Smooth muscle cell (in vitro differentiated cells): ENCODE results near the gene CNTD1. TPM values are rescaled to one million over a fixed set of nuclear protein-coding genes. Genes with fewer than 3 reads are reported as not detected.

ENCODE experiments used
- DNase-seq: peaks from one replicate; lab custom pipeline; 2025; ENCODE audit not compliant: unreplicated experiment; lab: John Stamatoyannopoulos, UW
- H2AFZ ChIP-seq: fragments of 200-600 bp; sonication (generic); 2 replicates; pipeline ENCODE4 v1.6.0; 2016; ENCODE audit warnings: antibody characterized with exemption, low read depth, mild to moderate bottlenecking
- H3F3A ChIP-seq: fragments of 200-600 bp; sonication (generic); 2 replicates; pipeline ENCODE4 v1.6.0; 2017; ENCODE audit warnings: antibody characterized with exemption, low read depth
- H3K27ac ChIP-seq: fragments of 200-600 bp; sonication (generic); 2 replicates; pipeline ENCODE4 v1.5.1; 2016; ENCODE audit warnings: low read depth, mild to moderate bottlenecking
- H3K27me3 ChIP-seq: fragments of 200-600 bp; sonication (generic); 2 replicates; pipeline ENCODE4 v1.6.1; 2016; ENCODE audit warnings: low read depth, mild to moderate bottlenecking
- H3K36me3 ChIP-seq: fragments of 200-600 bp; sonication (generic); 2 replicates; pipeline ENCODE4 v1.5.1; 2016; ENCODE audit warnings: low read depth
- H3K4me1 ChIP-seq: fragments of 200-600 bp; sonication (generic); 2 replicates; pipeline ENCODE4 v1.5.1; 2016; ENCODE audit warnings: low read depth
- H3K4me2 ChIP-seq: fragments of 200-600 bp; sonication (generic); 2 replicates; pipeline ENCODE4 v1.6.0; 2016; ENCODE audit warnings: mild to moderate bottlenecking
- H3K4me3 ChIP-seq: fragments of 200-600 bp; sonication (generic); 2 replicates; pipeline ENCODE4 v1.5.1; 2016; ENCODE audit warnings: mild to moderate bottlenecking
- H3K79me2 ChIP-seq: fragments of 200-600 bp; sonication (generic); 2 replicates; pipeline ENCODE4 v1.6.0; 2016; ENCODE audit warnings: low read depth, mild to moderate bottlenecking
- H3K9ac ChIP-seq: fragments of 200-600 bp; sonication (generic); 2 replicates; pipeline ENCODE4 v1.6.0; 2016; ENCODE audit warnings: low read depth
- H3K9me3 ChIP-seq: fragments of 200-600 bp; sonication (generic); replicated peaks from 2 replicates; pipeline ENCODE4 v1.5.1; 2016; ENCODE audit warnings: low read depth
- H4K20me1 ChIP-seq: fragments of 200-600 bp; sonication (generic); 2 replicates; pipeline ENCODE4 v1.6.0; 2016; ENCODE audit warnings: low read depth
- CTCF ChIP-seq: fragments of 200-600 bp; sonication (generic); IDR thresholded peaks from 2 replicates; pipeline ENCODE4 v1.5.1; 2017; ENCODE audit warnings: borderline replicate concordance, mild to moderate bottlenecking, antibody characterized with exemption; ENCODE audit not compliant: insufficient read depth, poor library complexity, severe bottlenecking
- WGBS: methylation state at CpG from one replicate; pipeline ENCODE4 v1.1.7; 2016; ENCODE audit warnings: low lambda C conversion rate; 5-methylcytosine and 5-hydroxymethylcytosine counted together
- polyA plus RNA-seq: library from polyadenylated mRNA; unstranded; fragments of >200 nt; fragmentation: Nextera tagmentation; extraction: Ambion mirVana; gene quantifications from 2 replicates; pipeline ENCODE4 v1.2.1, GENCODE V29; 2016
- total RNA-seq: library from RNA; depleted of rRNA; stranded (reverse); fragments of >200 nt; gene quantifications from 2 replicates; pipeline ENCODE4 v1.2.3, GENCODE V29; 2014

The CNTD1 gene
- total and polyA plus RNA-seq, 2 experiments from 2014 or later = 0.17 TPM; not detected in 1

GRCh38 chr17:42779936-42780850 is 18.5 kb upstream of the CNTD1 start, which contains the start of gene WNK4:
Gene WNK4, plus strand, starts transcription at chr17:42780610. Its CDS starts 89 bp downstream, at chr17:42780699.
- peak within 1 kb of the TSS; percentile 94 for H3K4me2 ChIP-seq
- 6% methylated on average over 23 of the region's 65 CpGs for WGBS

GRCh38 chr17:42780851-42781638 is 17.6 kb upstream of the CNTD1 start:
- peaks cover 4% of the 10 kb centered on the region for H3F3A ChIP-seq
- no peak overlapping the region for H3K27ac ChIP-seq
- no peak for TF ChIP-seq CTCF
- peak overlapping the region; percentile 94 for H3K4me2 ChIP-seq
- no peak for DNase-seq
- H3K27me3 ChIP-seq = peaks cover 28% of the 10 kb centered on the region
- no peaks in the 10 kb centered on the region for H4K20me1 ChIP-seq
- no peaks in the 10 kb centered on the region for H3K79me2 ChIP-seq
- H3K9ac ChIP-seq = no peak overlapping the region
- peak overlapping the region; percentile 37 for H2AFZ ChIP-seq
- 12% methylated on average over 39 of the region's 39 CpGs for WGBS
- peak overlapping the region; percentile 60 for H3K4me3 ChIP-seq
- H3K36me3 ChIP-seq = no peaks in the 10 kb centered on the region
- no peaks in the 10 kb centered on the region for H3K9me3 ChIP-seq
- H3K4me1 ChIP-seq = no peaks in the 10 kb centered on the region

More at GRCh38 chr17:42779936-42780850, 18.5 kb upstream of the CNTD1 start, which contains the start of gene WNK4:
- TF ChIP-seq CTCF = no peak
- Histone ChIP-seq H3K79me2 (no peaks in the 10 kb centered on the region), H3K9me3 (no peaks in the 10 kb centered on the region), H3K4me1 (no peaks in the 10 kb centered on the region), H4K20me1 (no peaks in the 10 kb centered on the region), H3F3A (peaks cover 4% of the 10 kb centered on the region), H2AFZ (peak within 1 kb of the TSS; percentile 37), H3K27ac (no peak within 1 kb of the TSS), H3K36me3 (no peaks in the 10 kb centered on the region), H3K4me3 (peak within 1 kb of the TSS; percentile 60), H3K9ac (no peak within 1 kb of the TSS), H3K27me3 (peaks cover 28% of the 10 kb centered on the region)
- DNase-seq = no peak

- Histone ChIP-seq H3K27ac (no peak overlapping the region), H3K4me2 (no peak overlapping the region), H3K9ac (no peak overlapping the region)
Observed at GRCh38 chr17:42781639-42782165, 17.0 kb upstream of the CNTD1 start.

More at GRCh38 chr17:42781639-42782165, 17.0 kb upstream of the CNTD1 start:
- no peak overlapping the region for H2AFZ ChIP-seq
- no peaks in the 10 kb centered on the region for H3K4me1 ChIP-seq
- H3F3A ChIP-seq = peaks cover 4% of the 10 kb centered on the region
- no peak overlapping the region for H3K4me3 ChIP-seq
- no peaks in the 10 kb centered on the region for H4K20me1 ChIP-seq
- no peaks in the 10 kb centered on the region for H3K36me3 ChIP-seq
- no peak for DNase-seq
- no peak for TF ChIP-seq CTCF
- WGBS = 91% methylated on average over 10 of the region's 10 CpGs
- H3K27me3 ChIP-seq = peaks cover 28% of the 10 kb centered on the region
- no peaks in the 10 kb centered on the region for H3K79me2 ChIP-seq
- H3K9me3 ChIP-seq = no peaks in the 10 kb centered on the region
